Coronary artery (tissue), 2 donors: ENCODE results near the gene S100A6.

Experiments
- DNase-seq: peaks from one replicate; pipeline ENCODE4 v3.0.0-alpha.2; 2017; ENCODE audit warnings: low spot score
- H3K27ac ChIP-seq, 2 donors: fragments of 200-600 bp; sonication (generic); one replicate each; pipeline ENCODE4 v1.5.1; 2016 to 2019
- H3K4me3 ChIP-seq: fragments of 200-600 bp; sonication (generic); 2 replicates; pipeline ENCODE4 v1.5.1; 2016; ENCODE audit warnings: mild to moderate bottlenecking, moderate library complexity
- CTCF ChIP-seq: fragments of 200-600 bp; sonication (generic); IDR thresholded peaks from one replicate; pipeline ENCODE4 v1.5.1; 2019; ENCODE audit warnings: antibody characterized with exemption

Gene S100A6

GRCh38 chr1:153509729-153510354, 25.9 kb downstream of the S100A6 start:
- H3K27ac ChIP-seq = no peak overlapping the region
- no peak for DNase-seq

GRCh38 chr1:153509036-153509435, 26.8 kb downstream of the S100A6 start:
- no peak for TF ChIP-seq CTCF
- Histone ChIP-seq H3K27ac (no peak overlapping the region), H3K4me3 (no peak overlapping the region)
- no peak for DNase-seq

More at GRCh38 chr1:153509729-153510354, 25.9 kb downstream of the S100A6 start:
- no peak overlapping the region for H3K4me3 ChIP-seq
- TF ChIP-seq CTCF = peak; percentile 12

GRCh38 chr1:153507926-153508583, 27.7 kb downstream of the S100A6 start:
- DNase-seq = no peak
- no peak for TF ChIP-seq CTCF
- Histone ChIP-seq H3K27ac (peak overlapping the region; percentile 87 to 95), H3K4me3 (no peak overlapping the region)

GRCh38 chr1:153506831-153507413, 28.9 kb downstream of the S100A6 start:
- no peak for TF ChIP-seq CTCF
- Histone ChIP-seq H3K27ac (peak overlapping the region; percentile 87 to 95), H3K4me3 (peak overlapping the region; percentile 35)
- DNase-seq = peak; percentile 95

GRCh38 chr1:153506386-153506785, 29.4 kb downstream of the S100A6 start:
- no peak for DNase-seq
- peak overlapping the region; percentile 87 to 95 for H3K27ac ChIP-seq
- no peak for TF ChIP-seq CTCF
- H3K4me3 ChIP-seq = peak overlapping the region; percentile 11

GRCh38 chr1:153505576-153505975, 30.2 kb downstream of the S100A6 start:
- TF ChIP-seq CTCF = no peak
- peak overlapping the region in 1 of 2 donors; percentile 95 for H3K27ac ChIP-seq
- no peak for DNase-seq
- no peak overlapping the region for H3K4me3 ChIP-seq
